GM12891 (cell line): ENCODE measurements around the gene ELAC1.

Experiments
- PAX5 ChIP-seq: IDR thresholded peaks from 2 replicates; pipeline ENCODE4 v1.6.1; 2011; ENCODE audit warnings: low read length, moderate library complexity, mild to moderate bottlenecking; ENCODE audit not compliant: insufficient read depth, severe bottlenecking
- POLR2A ChIP-seq: IDR thresholded peaks from 2 replicates; pipeline ENCODE4 v1.6.1; 2011; ENCODE audit warnings: low read depth, low read length, control low read depth
- TAF1 ChIP-seq: IDR thresholded peaks from 2 replicates; pipeline ENCODE4 v1.6.1; 2011; ENCODE audit warnings: low read depth, low read length, control low read depth

- no peak for TF ChIP-seq POLR2A
- no peak for TF ChIP-seq PAX5
- TF ChIP-seq TAF1, result no peak
These were observed 15.0 kb downstream of the ELAC1 start for GRCh38 chr18:50982802-50983179.
